Smooth muscle cell of the umbilical artery (primary cell): ENCODE measurements around the gene PGR. TPM values are rescaled to one million over a fixed set of nuclear protein-coding genes. Genes with fewer than 3 reads are reported as not detected.

ENCODE experiments used
- total RNA-seq: library from RNA; depleted of rRNA; stranded (reverse); fragments of >200 nt; gene quantifications from 2 replicates; pipeline ENCODE4 v1.2.3, GENCODE V29; 2014

Gene PGR
- total RNA-seq = under 0.01 and 0.05 TPM in 2 replicates

GRCh38 chr11:101129203-101129943 lies at the start of gene PGR:
TSS of gene PGR (minus strand) at chr11:101129813. CDS start at chr11:101129070, 743 bp downstream.

